ENCODE results near the gene IPCEF1.
A peak's percentile ranks its signal among the peaks of the same experiment; 100 is the strongest.
"Not testable (repeated sequence)": the region's sequence is repeated elsewhere in the genome, so short reads cannot be mapped to it uniquely, and the experiment has no call there.

The IPCEF1 gene

GRCh38 chr6:154218301-154218700 is 138.3 kb downstream of the IPCEF1 start:
- DNase-seq, result no peak

- no peak for DNase-seq
These were observed 142.8 kb downstream of the IPCEF1 start for GRCh38 chr6:154213782-154214181.

- no peak for DNase-seq
These were observed 145.9 kb downstream of the IPCEF1 start for GRCh38 chr6:154210678-154211077.

- DNase-seq, result no peak
These were observed 147.0 kb downstream of the IPCEF1 start for GRCh38 chr6:154209555-154209954.

GRCh38 chr6:154206996-154207395 is 149.6 kb downstream of the IPCEF1 start:
- no peak for DNase-seq

GRCh38 chr6:154206141-154206540 is 150.5 kb downstream of the IPCEF1 start:
- no peak for DNase-seq

- DNase-seq, result no peak
These were observed 153.6 kb downstream of the IPCEF1 start for GRCh38 chr6:154202958-154203357.

GRCh38 chr6:154202339-154202738 is 154.3 kb downstream of the IPCEF1 start:
- no peak for DNase-seq

GRCh38 chr6:154201688-154202087 is 154.9 kb downstream of the IPCEF1 start:
- not testable (repeated sequence) for DNase-seq

- no peak for DNase-seq
These were observed 159.3 kb downstream of the IPCEF1 start for GRCh38 chr6:154197196-154197860.

GRCh38 chr6:154196333-154196885 is 160.2 kb downstream of the IPCEF1 start:
- no peak for DNase-seq

GRCh38 chr6:154187714-154188113 is 168.9 kb downstream of the IPCEF1 start:
- no peak for DNase-seq

- no peak for DNase-seq
These were observed 169.4 kb downstream of the IPCEF1 start for GRCh38 chr6:154187203-154187602.

- DNase-seq, result no peak
These were observed 177.2 kb downstream of the IPCEF1 start for GRCh38 chr6:154179434-154179833.

GRCh38 chr6:154172393-154172792 is 184.2 kb downstream of the IPCEF1 start:
- not testable (repeated sequence) for DNase-seq

GRCh38 chr6:154170106-154170505 is 186.5 kb downstream of the IPCEF1 start:
- no peak for DNase-seq

- no peak for DNase-seq
These were observed 187.3 kb downstream of the IPCEF1 start for GRCh38 chr6:154169193-154169847.

GRCh38 chr6:154167126-154167525 is 189.5 kb downstream of the IPCEF1 start:
- no peak for DNase-seq

GRCh38 chr6:154166140-154166539 is 190.5 kb downstream of the IPCEF1 start:
- no peak for DNase-seq

- DNase-seq, result no peak
These were observed 191.1 kb downstream of the IPCEF1 start for GRCh38 chr6:154165478-154165877.

GRCh38 chr6:154164397-154164796 is 192.2 kb downstream of the IPCEF1 start:
- peak; percentile 74 for DNase-seq

- no peak for DNase-seq
These were observed 194.9 kb downstream of the IPCEF1 start for GRCh38 chr6:154161689-154162088.

- DNase-seq, result no peak
These were observed 197.5 kb downstream of the IPCEF1 start for GRCh38 chr6:154159126-154159525.

GRCh38 chr6:154157706-154158105 is 198.9 kb downstream of the IPCEF1 start:
- DNase-seq, result no peak

All from NCI-H226 (cell line).